Endothelial cell of umbilical vein (primary cell): ENCODE measurements around the gene ADARB2.

Experiments
- EZH2 ChIP-seq: IDR thresholded peaks from 2 replicates; pipeline ENCODE4 v1.6.1; 2012; ENCODE audit warnings: borderline replicate concordance, low read depth, mild to moderate bottlenecking, moderate library complexity, low read length, inconsistent platforms; ENCODE audit not compliant: severe bottlenecking
- FOS ChIP-seq: IDR thresholded peaks from 2 replicates; pipeline ENCODE4 v1.6.1; 2011; ENCODE audit warnings: mild to moderate bottlenecking, low read length, moderate library complexity, borderline replicate concordance; ENCODE audit not compliant: insufficient read depth
- JUN ChIP-seq: IDR thresholded peaks from 2 replicates; pipeline ENCODE4 v1.6.1; 2011; ENCODE audit warnings: borderline replicate concordance, low read depth; ENCODE audit not compliant: insufficient read length, insufficient read depth
- MYC ChIP-seq: IDR thresholded peaks from one replicate; pipeline ENCODE4 v1.6.1; 2011; ENCODE audit warnings: mild to moderate bottlenecking, low read depth, low read length
- POLR2A ChIP-seq: IDR thresholded peaks from 2 replicates; pipeline ENCODE4 v1.6.1; 2012; ENCODE audit warnings: low read depth, mild to moderate bottlenecking, control low read depth, low read length
- POLR2AphosphoS5 ChIP-seq: IDR thresholded peaks from 2 replicates; pipeline ENCODE4 v1.6.1; 2012; ENCODE audit warnings: low read depth, mild to moderate bottlenecking, control low read depth, low read length, moderate library complexity; ENCODE audit not compliant: insufficient read depth
- TF ChIP-seq, protein P1 (sequence below), 2 donors: IDR thresholded peaks; 1 replicate in 1 of 2; 2 replicates in 1 of 2; pipeline ENCODE4 v1.5.1; 2011; ENCODE audit warnings: low read length in 2 of 2, mild to moderate bottlenecking in 2 of 2, moderate library complexity in 2 of 2, control low read depth in 1 of 2, inconsistent platforms in 1 of 2, low read depth in 1 of 2; ENCODE audit not compliant: insufficient read depth in 1 of 2; ENCODE audit errors: extremely low read depth in 1 of 2
- TF ChIP-seq, protein P2 (sequence below): IDR thresholded peaks from 2 replicates; pipeline ENCODE4 v1.6.1; 2011; ENCODE audit not compliant: insufficient read depth, insufficient read length

DNA sequence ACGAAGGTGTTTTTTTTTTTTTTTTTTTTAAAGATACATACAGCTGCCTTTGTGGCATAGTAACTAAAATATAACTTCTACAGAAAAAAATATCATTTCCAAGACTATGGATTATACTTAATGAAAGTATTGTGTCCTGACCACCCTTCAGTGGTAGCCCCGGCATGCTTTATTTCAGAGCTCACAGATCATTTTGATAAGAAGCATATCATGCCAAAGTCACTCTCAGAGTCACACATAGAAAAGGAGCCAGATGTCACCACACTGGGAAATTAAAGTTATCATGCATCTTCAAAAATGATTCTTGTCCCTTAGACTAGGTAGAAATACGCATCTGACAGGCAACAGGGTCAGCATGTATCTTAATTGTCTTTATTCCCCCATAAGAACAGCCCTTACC, 3.0 kb downstream of the ADARB2 start:
- TF ChIP-seq EZH2: no peak
- TF ChIP-seq, protein P1, sequence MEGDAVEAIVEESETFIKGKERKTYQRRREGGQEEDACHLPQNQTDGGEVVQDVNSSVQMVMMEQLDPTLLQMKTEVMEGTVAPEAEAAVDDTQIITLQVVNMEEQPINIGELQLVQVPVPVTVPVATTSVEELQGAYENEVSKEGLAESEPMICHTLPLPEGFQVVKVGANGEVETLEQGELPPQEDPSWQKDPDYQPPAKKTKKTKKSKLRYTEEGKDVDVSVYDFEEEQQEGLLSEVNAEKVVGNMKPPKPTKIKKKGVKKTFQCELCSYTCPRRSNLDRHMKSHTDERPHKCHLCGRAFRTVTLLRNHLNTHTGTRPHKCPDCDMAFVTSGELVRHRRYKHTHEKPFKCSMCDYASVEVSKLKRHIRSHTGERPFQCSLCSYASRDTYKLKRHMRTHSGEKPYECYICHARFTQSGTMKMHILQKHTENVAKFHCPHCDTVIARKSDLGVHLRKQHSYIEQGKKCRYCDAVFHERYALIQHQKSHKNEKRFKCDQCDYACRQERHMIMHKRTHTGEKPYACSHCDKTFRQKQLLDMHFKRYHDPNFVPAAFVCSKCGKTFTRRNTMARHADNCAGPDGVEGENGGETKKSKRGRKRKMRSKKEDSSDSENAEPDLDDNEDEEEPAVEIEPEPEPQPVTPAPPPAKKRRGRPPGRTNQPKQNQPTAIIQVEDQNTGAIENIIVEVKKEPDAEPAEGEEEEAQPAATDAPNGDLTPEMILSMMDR (IDR thresholded peaks at IDR 0.05; ENCODE audit: extremely low read depth in 1 of 2, insufficient read depth in 1 of 2, low read depth in 1 of 2, low read length in 2 of 2): no peak
- TF ChIP-seq POLR2A: no peak
- no peak for TF ChIP-seq JUN
- TF ChIP-seq, protein P2, sequence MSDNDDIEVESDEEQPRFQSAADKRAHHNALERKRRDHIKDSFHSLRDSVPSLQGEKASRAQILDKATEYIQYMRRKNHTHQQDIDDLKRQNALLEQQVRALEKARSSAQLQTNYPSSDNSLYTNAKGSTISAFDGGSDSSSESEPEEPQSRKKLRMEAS: no peak
- no peak for TF ChIP-seq POLR2AphosphoS5
- TF ChIP-seq FOS: no peak
- TF ChIP-seq MYC: no peak
